IMR-90 (cell line): ENCODE measurements around the gene AOPEP. TPM values are rescaled to one million over a fixed set of nuclear protein-coding genes. Genes with fewer than 3 reads are reported as not detected.

Experiments
- ATAC-seq: fragments of 200-7000 bp; cut with Tn5 transposase; 2 replicates; pipeline ENCODE4 v1.9.1; 2020; ENCODE audit warnings: low read depth, mild to moderate bottlenecking, moderate library complexity
- BruUV-seq: library from RNA; stranded (reverse); fragments of 400-500 nt; replicated peaks from 2 replicates; lab custom pipeline; 2021; lab: Mats Ljungman, UMichigan
- CTCF ChIA-PET: fragments of 300-600 bp; formaldehyde crosslinking; extraction: SDS; loops from one replicate; lab custom pipeline; 2021; ENCODE audit warnings: antibody characterized with exemption; lab: Yijun Ruan, JAX
- POLR2A ChIA-PET: fragments of 300-600 bp; sonication (Branson Sonifier 250); formaldehyde crosslinking; loops from one replicate; lab custom pipeline; 2022; ENCODE audit warnings: antibody characterized with exemption; ENCODE audit not compliant: unreplicated experiment; lab: Charles Lee
- DNase-seq: peaks from one replicate; pipeline ENCODE4 v3.0.0; 2013
- H2AFZ ChIP-seq: replicated peaks from 2 replicates; pipeline ENCODE3; 2013; ENCODE audit warnings: low read length, mild to moderate bottlenecking; ENCODE audit not compliant: poor library complexity
- H2AK5ac ChIP-seq: 2 replicates; pipeline ENCODE4 v1.6.1; 2013; ENCODE audit warnings: low read depth, low read length, inconsistent platforms
- H2AK9ac ChIP-seq: replicated peaks from 2 replicates; pipeline ENCODE3; 2013; ENCODE audit warnings: mild to moderate bottlenecking, low read depth, low read length, moderate library complexity; ENCODE audit not compliant: poor library complexity
- H2BK120ac ChIP-seq: 2 replicates; pipeline ENCODE4 v1.6.1; 2013; ENCODE audit warnings: low read depth, low read length, inconsistent platforms
- H2BK15ac ChIP-seq: 3 replicates; pipeline ENCODE4 v1.6.1; 2013; ENCODE audit warnings: low read depth, low read length, inconsistent platforms
- H2BK20ac ChIP-seq: 2 replicates; pipeline ENCODE4 v1.6.1; 2013; ENCODE audit warnings: low read depth, mild to moderate bottlenecking, inconsistent platforms, low read length, moderate library complexity
- H2BK5ac ChIP-seq: 2 replicates; pipeline ENCODE4 v1.6.1; 2013; ENCODE audit warnings: mild to moderate bottlenecking, low read depth, low read length, inconsistent platforms; ENCODE audit not compliant: poor library complexity, severe bottlenecking
- H3K14ac ChIP-seq: replicated peaks from 2 replicates; pipeline ENCODE4 v1.6.1; 2013; ENCODE audit warnings: low read depth, low read length, inconsistent platforms
- H3K18ac ChIP-seq: 2 replicates; pipeline ENCODE4 v1.6.1; 2013; ENCODE audit warnings: low read depth, low read length, control low read depth
- H3K23ac ChIP-seq: 2 replicates; pipeline ENCODE4 v1.6.1; 2013; ENCODE audit warnings: low read depth, low read length, inconsistent platforms
- H3K27ac ChIP-seq: 2 replicates; pipeline ENCODE4 v1.5.1; 2013; ENCODE audit warnings: mild to moderate bottlenecking, control low read depth, low read length; ENCODE audit not compliant: insufficient read depth
- H3K27me3 ChIP-seq: 2 replicates; pipeline ENCODE4 v1.6.1; 2013; ENCODE audit warnings: low read length; ENCODE audit not compliant: control insufficient read depth, insufficient read depth
- H3K36me3 ChIP-seq: 2 replicates; pipeline ENCODE4 v1.6.1; 2013; ENCODE audit warnings: low read length, mixed read lengths; ENCODE audit not compliant: control insufficient read depth, insufficient read depth
- H3K4ac ChIP-seq: 2 replicates; pipeline ENCODE4 v1.6.1; 2013; ENCODE audit warnings: low read depth, low read length, inconsistent platforms
- H3K4me1 ChIP-seq: 2 replicates; pipeline ENCODE4 v1.6.1; 2013; ENCODE audit warnings: low read length, mixed read lengths; ENCODE audit not compliant: control insufficient read depth, insufficient read depth
- H3K4me2 ChIP-seq: 2 replicates; pipeline ENCODE4 v1.6.1; 2013; ENCODE audit warnings: low read depth, mild to moderate bottlenecking, control low read depth, low read length, moderate library complexity
- H3K4me3 ChIP-seq: 2 replicates; pipeline ENCODE4 v1.5.1; 2013; ENCODE audit warnings: low read depth, mild to moderate bottlenecking, control low read depth, low read length, moderate library complexity; ENCODE audit not compliant: insufficient read depth
- H3K56ac ChIP-seq: 2 replicates; pipeline ENCODE4 v1.6.1; 2013; ENCODE audit warnings: low read length, inconsistent platforms; ENCODE audit not compliant: insufficient read depth; ENCODE audit errors: extremely low read depth
- H3K79me1 ChIP-seq, 2 experiments: 2 replicates each; pipeline ENCODE4 v1.6.1; 2013; ENCODE audit warnings: low read length in 2 of 2, inconsistent platforms in 1 of 2, low read depth in 1 of 2
- H3K9ac ChIP-seq: 2 replicates; pipeline ENCODE4 v1.6.1; 2013; ENCODE audit warnings: low read depth, low read length, control low read depth
- H3K9me1 ChIP-seq: 2 replicates; pipeline ENCODE4 v1.6.1; 2013; ENCODE audit warnings: low read length, inconsistent platforms; ENCODE audit not compliant: insufficient read depth
- H3K9me3 ChIP-seq: 2 replicates; pipeline ENCODE4 v1.6.1; 2013; ENCODE audit warnings: low read length; ENCODE audit not compliant: control insufficient read depth, insufficient read depth
- H4K20me1 ChIP-seq: 2 replicates; pipeline ENCODE4 v1.6.1; 2013; ENCODE audit warnings: low read length, inconsistent platforms; ENCODE audit not compliant: insufficient read depth
- H4K5ac ChIP-seq: 2 replicates; pipeline ENCODE4 v1.6.1; 2013; ENCODE audit warnings: mild to moderate bottlenecking, low read depth, low read length, control low read depth
- H4K8ac ChIP-seq, 2 experiments: 2 replicates each; pipeline ENCODE4 v1.6.1; 2013; ENCODE audit warnings: low read depth in 2 of 2, low read length in 2 of 2, control low read depth in 1 of 2, inconsistent platforms in 1 of 2
- H4K91ac ChIP-seq: 2 replicates; pipeline ENCODE4 v1.6.1; 2013; ENCODE audit warnings: low read depth, low read length, inconsistent platforms; ENCODE audit not compliant: insufficient read depth
- BHLHE40 ChIP-seq: fragments of 150-350 bp; IDR thresholded peaks from 2 replicates; pipeline ENCODE4 v1.6.1; 2016; ENCODE audit warnings: mild to moderate bottlenecking, low read depth, low read length
- CEBPB ChIP-seq: IDR thresholded peaks from 2 replicates; pipeline ENCODE4 v1.6.1; 2012; ENCODE audit warnings: low read depth, low read length, improper control_type of control experiment
- CHD1 ChIP-seq: IDR thresholded peaks from 2 replicates; pipeline ENCODE4 v1.6.1; 2012; ENCODE audit warnings: low read depth, low read length, improper control_type of control experiment
- ELK1 ChIP-seq: fragments of 150-350 bp; IDR thresholded peaks from 2 replicates; pipeline ENCODE4 v1.6.1; 2016; ENCODE audit warnings: low read depth, mild to moderate bottlenecking, low read length, moderate library complexity, borderline replicate concordance
- FOS ChIP-seq: fragments of 150-350 bp; IDR thresholded peaks from 2 replicates; pipeline ENCODE4 v1.6.1; 2016; ENCODE audit warnings: low read depth, low read length
- MAFK ChIP-seq: IDR thresholded peaks from 2 replicates; pipeline ENCODE4 v1.6.1; 2012; ENCODE audit warnings: low read depth, low read length, improper control_type of control experiment
- MAZ ChIP-seq: IDR thresholded peaks from 2 replicates; pipeline ENCODE4 v1.6.1; 2012; ENCODE audit warnings: low read depth, mild to moderate bottlenecking, low read length, improper control_type of control experiment, moderate library complexity, borderline replicate concordance
- MXI1 ChIP-seq: IDR thresholded peaks from 2 replicates; pipeline ENCODE4 v1.6.1; 2012; ENCODE audit warnings: low read depth, mild to moderate bottlenecking, low read length, moderate library complexity, borderline replicate concordance
- NFE2L2 ChIP-seq: fragments of 150-350 bp; IDR thresholded peaks from 2 replicates; pipeline ENCODE4 v1.6.1; 2016; ENCODE audit warnings: low read depth, mild to moderate bottlenecking, low read length
- POLR2A ChIP-seq: IDR thresholded peaks from 2 replicates; pipeline ENCODE4 v1.6.1; 2012; ENCODE audit warnings: mild to moderate bottlenecking, low read depth, low read length
- RAD21 ChIP-seq: IDR thresholded peaks from 2 replicates; pipeline ENCODE4 v1.6.1; 2012; ENCODE audit warnings: low read length, improper control_type of control experiment
- RCOR1 ChIP-seq: IDR thresholded peaks from 2 replicates; pipeline ENCODE4 v1.6.1; 2012; ENCODE audit warnings: mild to moderate bottlenecking, low read length, improper control_type of control experiment; ENCODE audit not compliant: insufficient replicate concordance
- RFX5 ChIP-seq: IDR thresholded peaks from 2 replicates; pipeline ENCODE4 v1.8.0; 2012; ENCODE audit warnings: low read depth, mild to moderate bottlenecking, low read length, moderate library complexity
- SMC3 ChIP-seq: fragments of 150-350 bp; IDR thresholded peaks from 2 replicates; pipeline ENCODE4 v1.6.1; 2016; ENCODE audit warnings: low read depth, mild to moderate bottlenecking, antibody characterized with exemption, low read length, moderate library complexity
- USF2 ChIP-seq: fragments of 150-350 bp; IDR thresholded peaks from 2 replicates; pipeline ENCODE4 v1.6.1; 2017; ENCODE audit warnings: mild to moderate bottlenecking, antibody characterized with exemption, low read length, low read depth
- WGBS, 2 experiments: methylation state at CpG; one replicate each; pipeline versions ENCODE4 v1.1.5 to v1.1.7; 2013; ENCODE audit warnings: missing lambda C conversion rate in 2 of 2; ENCODE audit not compliant: insufficient read length in 1 of 2; ENCODE audit errors: extremely low coverage in 2 of 2; 5-methylcytosine and 5-hydroxymethylcytosine counted together
- dilution Hi-C: fragments of 300-500 bp; cut with HindIII; formaldehyde crosslinking; loops from one replicate; pipeline ENCODE4 v1.14.3; 2018; ENCODE audit warnings: low sequenced_read_pairs; ENCODE audit not compliant: unreplicated experiment
- in situ Hi-C: fragments of 300-500 bp; cut with MboI; formaldehyde crosslinking; loops from 3 replicates; pipeline ENCODE4 v1.14.3; 2019; ENCODE audit warnings: low sequenced_read_pairs, inconsistent platforms, mixed read lengths
- intact Hi-C: fragments of 100-400 bp; cut with micrococcal nuclease; formaldehyde crosslinking; loops from 2 replicates; pipeline ENCODE4 v1.10.0; 2022
- polyA plus RNA-seq, 3 experiments: library from polyadenylated mRNA; depleted of rRNA; stranded (reverse); fragments of >200 nt; gene quantifications; 2 replicates each; pipeline ENCODE4 v1.2.3, GENCODE V29; 2012; ENCODE audit warnings: low replicate concordance in 1 of 3
- total RNA-seq: library from RNA; depleted of rRNA; stranded (reverse); fragments of >200 nt; gene quantifications from 2 replicates; pipeline ENCODE4 v1.2.3, GENCODE V29; 2012

Gene AOPEP
- total and polyA plus RNA-seq, 2 of the 4 experiments (the other 2 are of a cell fraction) = 34.9 to 38.7 TPM

DNA sequence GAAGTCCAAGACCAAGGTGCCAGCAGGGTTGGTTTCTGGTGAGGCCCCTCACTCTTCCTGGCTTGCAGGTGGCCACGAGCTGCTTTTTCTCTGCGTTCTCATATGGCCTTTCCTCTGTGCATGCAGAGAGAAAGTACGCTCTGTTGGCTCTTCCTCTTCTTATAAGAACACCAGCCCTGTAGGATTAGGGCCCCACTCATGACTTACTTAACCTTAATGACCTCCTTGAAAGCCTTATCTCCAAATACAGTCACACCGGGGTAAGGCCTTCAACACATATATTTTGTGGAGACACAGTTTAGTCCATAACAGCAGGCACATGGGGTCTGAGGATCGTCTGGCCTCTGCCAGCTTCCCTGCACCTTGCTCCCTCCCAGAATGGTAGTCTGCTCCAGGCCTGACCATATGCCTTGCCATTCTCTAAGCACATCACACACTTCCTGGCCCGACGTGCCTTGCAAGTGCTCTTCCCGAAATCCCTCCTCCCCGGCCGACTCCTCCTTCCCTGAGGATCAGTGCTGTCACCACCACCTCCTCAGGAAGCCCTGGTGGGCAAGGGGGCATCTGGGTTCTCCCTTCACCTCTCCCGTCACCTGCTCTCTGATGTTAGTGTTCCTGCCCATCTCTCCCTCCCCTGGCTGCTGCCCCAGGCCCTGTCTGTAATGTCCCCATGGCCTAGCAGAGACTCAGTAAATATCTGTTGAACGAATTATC lies 200.7 kb downstream of the AOPEP start:
- POLR2A ChIA-PET = no interaction called here
- Histone ChIP-seq H3K18ac (0 out of 2 replicates have a peak overlapping the region, but pooled peaks have one; percentile 33), H2BK15ac (peak overlapping the region; percentile 59; the same call in 1 of the 3 replicates), H3K36me3 (peaks cover 3% of the 10 kb centered on the region; the same call in 1 of the 2 replicates), H3K9ac (no peak overlapping the region), H3K4me2 (no peak overlapping the region), H3K9me1 (peaks cover 30% of the 10 kb centered on the region), H3K4ac (peak overlapping the region; percentile 76), H2BK5ac (peak overlapping the region; percentile 49), H2AK9ac (peak overlapping the region; percentile 53), H3K4me3 (no peak overlapping the region), H2AK5ac (peak overlapping the region; percentile 76), H3K27ac (no peak overlapping the region), H4K91ac (0 out of 2 replicates have a peak overlapping the region, but pooled peaks have one; percentile 11), H3K23ac (no peak overlapping the region), H2AFZ (no peak overlapping the region), H2BK20ac (0 out of 2 replicates have a peak overlapping the region, but pooled peaks have one; percentile 21), H3K9me3 (no peaks in the 10 kb centered on the region), H3K79me1 (peaks cover 17 to 43% of the 10 kb centered on the region in 2 experiments), H2BK120ac (0 out of 2 replicates have a peak overlapping the region, but pooled peaks have one; percentile 16), H3K4me1 (peaks cover 22% of the 10 kb centered on the region), H3K14ac (no peak overlapping the region), H4K5ac (0 out of 2 replicates have a peak overlapping the region, but pooled peaks have one; percentile 7), H3K27me3 (no peaks in the 10 kb centered on the region), H4K8ac (no peak overlapping the region), H3K56ac (no peak overlapping the region), H4K20me1 (no peaks in the 10 kb centered on the region)
- in situ Hi-C loops = no loop called here
- dilution Hi-C loops = no loop called here
- intact Hi-C loops = no loop called here
- ATAC-seq (no peak), DNase-seq (no peak)
- TF ChIP-seq ELK1 = no peak
- TF ChIP-seq RCOR1 = no peak
- no peak for TF ChIP-seq USF2
- TF ChIP-seq RAD21 = no peak
- TF ChIP-seq POLR2A = no peak
- TF ChIP-seq MAZ = no peak
- TF ChIP-seq BHLHE40 = no peak
- TF ChIP-seq MXI1 = no peak
- no peak for TF ChIP-seq SMC3
- TF ChIP-seq CHD1 = no peak
- TF ChIP-seq FOS = no peak
- no peak for TF ChIP-seq MAFK
- TF ChIP-seq CEBPB = no peak
- TF ChIP-seq NFE2L2 = no peak
- TF ChIP-seq RFX5 = no peak
- no TSS peak for BruUV-seq
- CTCF ChIA-PET = no interaction called here
- WGBS, 2 experiments = 94% methylated on average over 7 of the region's 12 CpGs; no CpG with 5 or more reads in 1 of the 2 experiments
